ENCODE data around the gene SHE.

GRCh38 chr1:154517661-154518060 lies 15.4 kb upstream of the SHE start:
- TF ChIP-seq CTCF (IDR thresholded peaks at IDR 0.05), result no peak
- no peak for TF ChIP-seq POLR2A (IDR thresholded peaks at IDR 0.05)

Measured in body of pancreas (tissue), 4 donors.